ENCODE measurements around the gene UBASH3A. TPM values are rescaled to one million over a fixed set of nuclear protein-coding genes. Genes with fewer than 3 reads are reported as not detected.

The UBASH3A gene
- total RNA-seq, 2 experiments from 2014 or later: 13.5 to 14.9 TPM

DNA sequence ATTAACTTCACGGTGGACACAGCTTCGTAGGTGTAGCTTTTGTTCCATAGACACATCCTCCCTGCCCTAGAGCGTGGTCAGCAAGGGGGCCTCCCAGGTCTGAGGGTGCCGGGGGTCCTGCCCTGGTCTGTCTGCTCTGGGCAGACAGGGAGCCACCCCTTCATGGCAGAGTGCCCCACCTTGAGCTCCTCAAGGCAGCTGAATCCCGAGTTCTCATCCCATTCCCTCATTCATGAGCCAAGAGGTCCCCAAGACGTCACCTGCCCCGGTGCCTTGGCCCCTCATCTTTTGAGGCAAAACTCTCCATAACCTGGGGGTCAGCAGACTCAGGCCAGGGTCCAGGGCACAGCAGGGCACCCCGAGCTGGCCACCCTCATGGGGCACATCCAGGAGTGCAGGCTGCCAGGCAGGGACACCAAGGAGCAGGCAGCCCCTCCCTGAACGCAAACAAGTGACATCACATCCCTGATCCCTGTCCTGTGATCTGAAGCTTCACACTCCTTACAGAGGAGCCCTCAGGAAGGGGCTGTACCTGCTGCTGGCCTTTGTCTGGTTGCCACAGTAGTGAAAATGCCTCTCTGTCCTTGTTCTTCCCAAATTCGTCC, 23.3 kb downstream of the UBASH3A start:
- Mint-ChIP-seq H3K27ac (no peak overlapping the region), H3K4me1 (ENCODE audit: low read depth) (peaks cover 50% of the 10 kb centered on the region), H3K27me3 (ENCODE audit: low read depth) (no peaks in the 10 kb centered on the region), H3K4me3 (no peak overlapping the region), H3K36me3 (ENCODE audit: low read depth) (peaks cover 22% of the 10 kb centered on the region), H3K9me3 (no peaks in the 10 kb centered on the region)
- intact Hi-C loops (cut with micrococcal nuclease): no loop called here
- CTCF ChIA-PET: interaction anchor here (0.9 to 2.6 kb wide), 8 partner anchors 9 to 117 kb away, joined by 3 to 9 read pairs (median 4); no protein-coding TSS in a partner anchor
- DNase-seq: no peak

DNA sequence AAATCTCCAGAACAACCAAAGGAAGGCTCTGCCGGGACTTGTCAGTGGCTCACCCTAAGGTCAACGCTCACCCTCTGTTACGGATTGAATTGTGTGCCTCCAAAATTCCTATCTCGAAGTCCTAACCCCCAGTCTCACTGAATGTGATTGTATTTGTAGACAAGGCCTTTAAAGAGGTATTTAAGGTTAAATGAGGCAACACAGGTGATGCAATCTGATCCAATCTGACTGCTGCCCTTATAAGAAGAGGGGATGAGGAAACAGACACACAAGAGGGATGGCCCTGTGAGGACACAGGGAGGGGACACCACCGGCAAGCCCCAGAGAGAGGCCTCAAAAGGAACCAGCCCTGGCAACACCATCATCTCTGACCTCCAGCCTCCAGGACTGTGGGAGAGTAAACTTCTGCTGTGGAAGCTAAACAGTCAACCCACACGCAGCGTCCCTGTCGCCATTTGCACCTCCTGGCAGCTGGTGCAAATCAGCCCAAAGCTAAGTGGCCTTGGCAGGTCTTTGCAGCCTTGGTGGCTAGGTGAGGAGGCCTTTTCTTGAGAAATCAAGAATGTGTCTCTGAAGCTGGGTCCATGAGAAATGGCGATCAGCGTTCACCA, 24.2 kb downstream of the UBASH3A start:
- CTCF ChIA-PET: interaction anchor here (1.5 kb wide), 1 partner anchor 88 kb away, joined by 3 read pairs; no protein-coding TSS in a partner anchor
- H3K27ac Mint-ChIP-seq: no peak overlapping the region
- H3K27me3 Mint-ChIP-seq (ENCODE audit: low read depth): no peaks in the 10 kb centered on the region
- DNase-seq: no peak
- peaks cover 41% of the 10 kb centered on the region for H3K4me1 Mint-ChIP-seq (ENCODE audit: low read depth)
- intact Hi-C loops (cut with micrococcal nuclease): no loop called here
- H3K4me3 Mint-ChIP-seq: no peak overlapping the region
- H3K36me3 Mint-ChIP-seq (ENCODE audit: low read depth): peaks cover 32% of the 10 kb centered on the region
- no peaks in the 10 kb centered on the region for H3K9me3 Mint-ChIP-seq

- no peak for DNase-seq
- intact Hi-C loops (cut with micrococcal nuclease): no loop called here
- Mint-ChIP-seq H3K27me3 (ENCODE audit: low read depth) (no peaks in the 10 kb centered on the region), H3K4me1 (ENCODE audit: low read depth) (peaks cover 36% of the 10 kb centered on the region), H3K9me3 (no peaks in the 10 kb centered on the region), H3K27ac (no peak overlapping the region), H3K36me3 (ENCODE audit: low read depth) (peaks cover 32% of the 10 kb centered on the region), H3K4me3 (no peak overlapping the region)
- CTCF ChIA-PET: interaction anchor here (1.0 to 1.3 kb wide), 2 partner anchors 48 to 188 kb away, joined by 3 to 4 read pairs; no protein-coding TSS in a partner anchor
Observed at GRCh38 chr21:42429021-42429420, 25.3 kb downstream of the UBASH3A start.

DNA sequence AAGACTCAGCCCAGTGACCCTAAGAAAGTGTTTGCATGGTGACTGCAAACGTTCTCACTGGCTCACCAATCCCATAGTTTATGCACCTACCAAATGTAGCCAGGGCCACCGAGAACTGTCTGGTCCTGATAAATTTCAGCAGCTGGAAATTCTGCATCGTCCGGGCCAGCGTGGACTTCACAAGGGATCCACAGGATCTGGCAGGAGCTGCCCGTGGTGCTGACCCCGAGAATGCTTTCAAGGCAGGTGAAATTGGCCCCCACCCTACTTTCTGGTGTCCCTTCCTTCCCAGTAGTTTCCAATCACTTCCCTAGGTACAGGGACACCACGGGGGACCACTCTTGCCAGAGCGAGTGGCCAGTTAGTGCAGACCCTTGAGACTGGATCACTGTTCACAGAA, 26.2 kb downstream of the UBASH3A start:
- Mint-ChIP-seq H3K27ac (no peak overlapping the region), H3K4me3 (no peak overlapping the region), H3K27me3 (ENCODE audit: low read depth) (no peaks in the 10 kb centered on the region), H3K9me3 (no peaks in the 10 kb centered on the region), H3K36me3 (ENCODE audit: low read depth) (peaks cover 33% of the 10 kb centered on the region), H3K4me1 (ENCODE audit: low read depth) (peaks cover 36% of the 10 kb centered on the region)
- CTCF ChIA-PET: interaction anchor here (0.7 to 1.3 kb wide), 4 partner anchors 49 to 189 kb away, joined by 3 to 4 read pairs (median 4); no protein-coding TSS in a partner anchor
- intact Hi-C loops (cut with micrococcal nuclease): no loop called here
- no peak for DNase-seq

GRCh38 chr21:42430521-42430920, 26.8 kb downstream of the UBASH3A start:
- no peak for DNase-seq
- intact Hi-C loops (cut with micrococcal nuclease): no loop called here
- no peak overlapping the region for H3K27ac Mint-ChIP-seq
- peaks cover 35% of the 10 kb centered on the region for H3K4me1 Mint-ChIP-seq (ENCODE audit: low read depth)
- CTCF ChIA-PET: interaction anchor here (0.7 to 1.4 kb wide), 3 partner anchors 49 to 175 kb away, joined by 3 to 4 read pairs (median 4); no protein-coding TSS in a partner anchor
- peaks cover 39% of the 10 kb centered on the region for H3K36me3 Mint-ChIP-seq (ENCODE audit: low read depth)
- no peak overlapping the region for H3K4me3 Mint-ChIP-seq
- no peaks in the 10 kb centered on the region for H3K27me3 Mint-ChIP-seq (ENCODE audit: low read depth)
- H3K9me3 Mint-ChIP-seq: no peaks in the 10 kb centered on the region

- CTCF ChIA-PET: interaction anchor here (1.4 kb wide), 1 partner anchor 50 kb away, joined by 4 read pairs; no protein-coding TSS in a partner anchor
- intact Hi-C loops (cut with micrococcal nuclease): no loop called here
- Mint-ChIP-seq H3K27me3 (ENCODE audit: low read depth) (no peaks in the 10 kb centered on the region), H3K4me3 (no peak overlapping the region), H3K27ac (no peak overlapping the region), H3K4me1 (ENCODE audit: low read depth) (peaks cover 29% of the 10 kb centered on the region), H3K9me3 (no peaks in the 10 kb centered on the region), H3K36me3 (ENCODE audit: low read depth) (peaks cover 40% of the 10 kb centered on the region)
- no peak for DNase-seq
Observed at GRCh38 chr21:42431196-42431595, 27.5 kb downstream of the UBASH3A start.

- intact Hi-C loops (cut with micrococcal nuclease): no loop called here
- CTCF ChIA-PET: interaction anchor here (1.1 to 1.6 kb wide), 3 partner anchors 29 to 174 kb away, joined by 3 to 6 read pairs (median 4); partner anchors contain the start of gene UBASH3A
- DNase-seq: no peak
- Mint-ChIP-seq H3K36me3 (ENCODE audit: low read depth) (peaks cover 41% of the 10 kb centered on the region), H3K27ac (no peak overlapping the region), H3K27me3 (ENCODE audit: low read depth) (no peaks in the 10 kb centered on the region), H3K9me3 (no peaks in the 10 kb centered on the region), H3K4me3 (no peak overlapping the region), H3K4me1 (ENCODE audit: low read depth) (peaks cover 25% of the 10 kb centered on the region)
Observed at GRCh38 chr21:42432695-42433094, 29.0 kb downstream of the UBASH3A start.

GRCh38 chr21:42433946-42434551, 30.3 kb downstream of the UBASH3A start:
- H3K4me1 Mint-ChIP-seq (ENCODE audit: low read depth): peaks cover 32% of the 10 kb centered on the region
- DNase-seq: no peak

GRCh38 chr21:42434884-42435283, 31.2 kb downstream of the UBASH3A start:
- no peak overlapping the region for H3K27ac Mint-ChIP-seq
- peaks cover 39% of the 10 kb centered on the region for H3K4me1 Mint-ChIP-seq (ENCODE audit: low read depth)
- H3K4me3 Mint-ChIP-seq: no peak overlapping the region
- H3K36me3 Mint-ChIP-seq (ENCODE audit: low read depth): peaks cover 61% of the 10 kb centered on the region
- intact Hi-C loops (cut with micrococcal nuclease): no loop called here
- CTCF ChIA-PET: interaction anchor here (2.2 kb wide), 1 partner anchor 125 kb away, joined by 6 read pairs; no protein-coding TSS in a partner anchor
- no peaks in the 10 kb centered on the region for H3K27me3 Mint-ChIP-seq (ENCODE audit: low read depth)
- H3K9me3 Mint-ChIP-seq: no peaks in the 10 kb centered on the region
- DNase-seq: no peak

More at GRCh38 chr21:42433946-42434551, 30.3 kb downstream of the UBASH3A start:
- CTCF ChIA-PET: interaction anchor here (1.6 kb wide), 1 partner anchor 52 kb away, joined by 6 read pairs; no protein-coding TSS in a partner anchor
- Mint-ChIP-seq H3K4me3 (no peak overlapping the region), H3K27me3 (ENCODE audit: low read depth) (no peaks in the 10 kb centered on the region), H3K9me3 (no peaks in the 10 kb centered on the region), H3K27ac (no peak overlapping the region), H3K36me3 (ENCODE audit: low read depth) (peaks cover 52% of the 10 kb centered on the region)
- intact Hi-C loops (cut with micrococcal nuclease): no loop called here

GRCh38 chr21:42435401-42435800, 31.7 kb downstream of the UBASH3A start:
- CTCF ChIA-PET: interaction anchor here (1.1 to 2.2 kb wide), 3 partner anchors 9 to 125 kb away, joined by 3 to 6 read pairs (median 4); no protein-coding TSS in a partner anchor
- no peaks in the 10 kb centered on the region for H3K27me3 Mint-ChIP-seq (ENCODE audit: low read depth)
- H3K36me3 Mint-ChIP-seq (ENCODE audit: low read depth): peaks cover 63% of the 10 kb centered on the region
- H3K4me1 Mint-ChIP-seq (ENCODE audit: low read depth): peaks cover 45% of the 10 kb centered on the region
- DNase-seq: no peak
- H3K4me3 Mint-ChIP-seq: no peak overlapping the region
- intact Hi-C loops (cut with micrococcal nuclease): no loop called here
- H3K9me3 Mint-ChIP-seq: no peaks in the 10 kb centered on the region
- no peak overlapping the region for H3K27ac Mint-ChIP-seq

DNA sequence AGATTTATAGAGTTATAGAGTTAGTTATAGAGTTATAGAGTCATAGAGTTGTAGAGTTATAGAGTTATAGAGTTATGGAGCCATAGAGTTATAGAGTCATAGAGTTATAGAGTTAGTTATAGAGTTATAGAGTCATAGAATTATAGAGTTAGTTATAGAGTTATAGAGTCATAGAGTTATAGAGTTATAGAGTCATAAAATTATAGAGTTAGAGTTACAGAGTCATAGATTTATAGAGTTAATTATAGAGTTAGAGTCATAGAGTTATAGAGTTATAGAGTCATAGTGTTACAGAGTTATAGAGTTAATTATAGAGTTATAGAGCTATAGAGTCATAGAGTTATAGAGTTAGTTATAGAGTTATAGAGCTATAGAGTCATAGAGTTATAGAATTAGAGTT, 32.1 kb downstream of the UBASH3A start:
- Mint-ChIP-seq H3K36me3 (ENCODE audit: low read depth) (peaks cover 63% of the 10 kb centered on the region), H3K4me3 (no peak overlapping the region), H3K9me3 (no peaks in the 10 kb centered on the region), H3K27me3 (ENCODE audit: low read depth) (no peaks in the 10 kb centered on the region), H3K27ac (no peak overlapping the region), H3K4me1 (ENCODE audit: low read depth) (peaks cover 49% of the 10 kb centered on the region)
- CTCF ChIA-PET: interaction anchor here (1.1 to 2.2 kb wide), 5 partner anchors 9 to 126 kb away, joined by 3 to 7 read pairs (median 4); no protein-coding TSS in a partner anchor
- intact Hi-C loops (cut with micrococcal nuclease): no loop called here
- no peak for DNase-seq

- peaks cover 50% of the 10 kb centered on the region for H3K4me1 Mint-ChIP-seq (ENCODE audit: low read depth)
- DNase-seq: no peak
- H3K4me3 Mint-ChIP-seq: no peak overlapping the region
- CTCF ChIA-PET: interaction anchor here (1.2 to 2.2 kb wide), 4 partner anchors 9 to 127 kb away, joined by 4 to 7 read pairs (median 5); no protein-coding TSS in a partner anchor
- no peaks in the 10 kb centered on the region for H3K27me3 Mint-ChIP-seq (ENCODE audit: low read depth)
- H3K36me3 Mint-ChIP-seq (ENCODE audit: low read depth): peaks cover 61% of the 10 kb centered on the region
- H3K27ac Mint-ChIP-seq: no peak overlapping the region
- no peaks in the 10 kb centered on the region for H3K9me3 Mint-ChIP-seq
- intact Hi-C loops (cut with micrococcal nuclease): no loop called here
Observed at GRCh38 chr21:42436914-42437313, 33.2 kb downstream of the UBASH3A start.
